Activated CD8-positive, alpha-beta T cell treated with anti-CD3 and anti-CD28 coated beads for 36 hours (primary cell): ENCODE data around the gene CELF4. TPM values are rescaled to one million over a fixed set of nuclear protein-coding genes. Genes with fewer than 3 reads are reported as not detected.

Experiments used
- ATAC-seq: fragments of 200-7000 bp; cut with Tn5 transposase; one replicate; pipeline ENCODE4 v1.10.0; 2021; ENCODE audit warnings: mild to moderate bottlenecking, moderate library complexity
- CTCF ChIA-PET: fragments of 350-600 bp; sonication (Branson Sonifier 250); formaldehyde crosslinking; loops from one replicate; lab custom pipeline; 2021; ENCODE audit warnings: antibody characterized with exemption; lab: Charles Lee
- POLR2A ChIA-PET: fragments of 350-600 bp; sonication (Branson Sonifier 250); formaldehyde crosslinking; loops from one replicate; lab custom pipeline; 2021; ENCODE audit warnings: antibody characterized with exemption; lab: Charles Lee
- DNase-seq: peaks from one replicate; pipeline ENCODE4 v3.0.0-alpha.2; 2020
- H3K27ac Mint-ChIP-seq: one replicate; pipeline ENCODE4 v1.8.0; 2021; ENCODE audit warnings: mild to moderate bottlenecking, mixed read lengths
- H3K27me3 Mint-ChIP-seq: one replicate; pipeline ENCODE4 v1.8.0; 2021; ENCODE audit warnings: mixed read lengths
- H3K36me3 Mint-ChIP-seq: one replicate; pipeline ENCODE4 v1.8.0; 2021; ENCODE audit warnings: low read depth, mixed read lengths
- H3K4me1 Mint-ChIP-seq: one replicate; pipeline ENCODE4 v1.8.0; 2021; ENCODE audit warnings: low read depth, mixed read lengths
- H3K4me3 Mint-ChIP-seq: one replicate; pipeline ENCODE4 v1.8.0; 2021; ENCODE audit warnings: mild to moderate bottlenecking, moderate library complexity, mixed read lengths
- H3K9me3 Mint-ChIP-seq: one replicate; pipeline ENCODE4 v1.8.0; 2021; ENCODE audit warnings: mixed read lengths
- intact Hi-C: fragments of 100-400 bp; cut with micrococcal nuclease; formaldehyde crosslinking; loops from one replicate; pipeline ENCODE4 v1.10.0; 2022
- total RNA-seq, 2 experiments: library from RNA; stranded (reverse); gene quantifications; one replicate each; pipeline ENCODE4 v1.2.3, GENCODE V29; 2021
- TF ChIP-seq, protein P1 (sequence below): fragments of 200-600 bp; IDR thresholded peaks from one replicate; pipeline ENCODE4 v1.8.0; 2022; ENCODE audit warnings: antibody characterized with exemption, mild to moderate bottlenecking

The CELF4 gene
- total RNA-seq, 2 experiments from 2014 or later, result not detected

DNA sequence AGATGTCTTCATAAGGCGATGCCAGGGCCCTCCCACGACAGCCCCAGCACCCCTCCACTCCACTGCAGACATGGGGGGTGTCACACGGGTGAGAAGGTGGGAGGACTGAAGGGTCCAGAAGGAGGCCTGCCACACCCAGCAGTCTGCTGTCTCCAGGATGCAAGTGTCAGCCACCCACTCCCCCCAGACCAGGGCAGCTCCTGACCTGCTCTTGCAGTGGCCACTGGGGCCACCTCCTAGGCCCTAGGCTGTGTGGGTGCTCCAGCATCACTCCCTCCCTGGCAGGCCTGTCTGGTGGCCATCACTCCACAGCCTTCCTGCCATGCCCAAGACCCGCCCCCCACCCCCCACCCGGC is 171.0 kb downstream of the CELF4 start:
- Mint-ChIP-seq H3K4me3 (no peak overlapping the region), H3K9me3 (no peaks in the 10 kb centered on the region), H3K4me1 (no peaks in the 10 kb centered on the region), H3K36me3 (no peaks in the 10 kb centered on the region), H3K27ac (no peak overlapping the region), H3K27me3 (peaks cover 23% of the 10 kb centered on the region)
- TF ChIP-seq, protein P1, sequence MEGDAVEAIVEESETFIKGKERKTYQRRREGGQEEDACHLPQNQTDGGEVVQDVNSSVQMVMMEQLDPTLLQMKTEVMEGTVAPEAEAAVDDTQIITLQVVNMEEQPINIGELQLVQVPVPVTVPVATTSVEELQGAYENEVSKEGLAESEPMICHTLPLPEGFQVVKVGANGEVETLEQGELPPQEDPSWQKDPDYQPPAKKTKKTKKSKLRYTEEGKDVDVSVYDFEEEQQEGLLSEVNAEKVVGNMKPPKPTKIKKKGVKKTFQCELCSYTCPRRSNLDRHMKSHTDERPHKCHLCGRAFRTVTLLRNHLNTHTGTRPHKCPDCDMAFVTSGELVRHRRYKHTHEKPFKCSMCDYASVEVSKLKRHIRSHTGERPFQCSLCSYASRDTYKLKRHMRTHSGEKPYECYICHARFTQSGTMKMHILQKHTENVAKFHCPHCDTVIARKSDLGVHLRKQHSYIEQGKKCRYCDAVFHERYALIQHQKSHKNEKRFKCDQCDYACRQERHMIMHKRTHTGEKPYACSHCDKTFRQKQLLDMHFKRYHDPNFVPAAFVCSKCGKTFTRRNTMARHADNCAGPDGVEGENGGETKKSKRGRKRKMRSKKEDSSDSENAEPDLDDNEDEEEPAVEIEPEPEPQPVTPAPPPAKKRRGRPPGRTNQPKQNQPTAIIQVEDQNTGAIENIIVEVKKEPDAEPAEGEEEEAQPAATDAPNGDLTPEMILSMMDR, result no peak
- intact Hi-C loops, result no loop called here
- ATAC-seq (no peak), DNase-seq (no peak)
- CTCF ChIA-PET, result no interaction called here
- POLR2A ChIA-PET, result no interaction called here

DNA sequence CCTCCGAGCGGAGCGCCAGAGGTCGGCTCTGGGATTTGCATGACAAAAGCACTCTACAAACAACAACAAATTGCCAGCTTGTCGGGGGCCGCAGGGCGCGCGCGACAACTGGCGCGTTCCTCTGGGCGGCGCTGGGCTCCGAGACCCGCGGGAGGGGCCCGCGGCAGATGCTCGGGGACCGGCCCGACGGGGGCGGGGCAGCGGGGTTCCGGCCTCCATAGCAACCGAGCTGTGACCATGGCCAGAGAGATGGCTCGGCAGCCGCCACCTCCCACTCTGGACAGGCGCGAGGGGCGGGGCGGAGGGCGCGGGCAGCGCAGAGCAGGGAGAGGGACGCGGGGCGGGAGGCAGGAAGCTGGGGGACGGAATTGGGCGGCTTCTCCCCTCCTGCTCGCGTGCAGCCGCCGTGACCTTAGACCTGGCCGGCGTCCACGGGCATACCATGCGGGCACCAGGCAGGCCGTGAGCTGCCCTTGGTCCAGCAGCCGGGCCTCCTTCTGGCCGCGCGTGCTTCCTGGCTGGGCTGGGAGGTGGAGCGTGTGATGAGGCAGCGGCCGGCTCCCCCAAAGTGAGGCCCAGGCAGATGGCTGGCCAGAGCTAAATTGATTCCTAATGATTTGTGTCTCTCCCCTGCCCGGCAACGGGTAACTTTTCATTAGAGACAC is 171.5 kb downstream of the CELF4 start:
- H3K4me1 Mint-ChIP-seq, result no peaks in the 10 kb centered on the region
- no peak for ATAC-seq
- ChIA-PET POLR2A (no interaction called here), CTCF (no interaction called here)
- no peak overlapping the region for H3K27ac Mint-ChIP-seq
- H3K4me3 Mint-ChIP-seq, result no peak overlapping the region
- intact Hi-C loops, result no loop called here
- no peaks in the 10 kb centered on the region for H3K9me3 Mint-ChIP-seq
- peak; percentile 7 for DNase-seq
- H3K36me3 Mint-ChIP-seq, result no peaks in the 10 kb centered on the region
- H3K27me3 Mint-ChIP-seq, result peaks cover 23% of the 10 kb centered on the region
- TF ChIP-seq, protein P1, result no peak

DNA sequence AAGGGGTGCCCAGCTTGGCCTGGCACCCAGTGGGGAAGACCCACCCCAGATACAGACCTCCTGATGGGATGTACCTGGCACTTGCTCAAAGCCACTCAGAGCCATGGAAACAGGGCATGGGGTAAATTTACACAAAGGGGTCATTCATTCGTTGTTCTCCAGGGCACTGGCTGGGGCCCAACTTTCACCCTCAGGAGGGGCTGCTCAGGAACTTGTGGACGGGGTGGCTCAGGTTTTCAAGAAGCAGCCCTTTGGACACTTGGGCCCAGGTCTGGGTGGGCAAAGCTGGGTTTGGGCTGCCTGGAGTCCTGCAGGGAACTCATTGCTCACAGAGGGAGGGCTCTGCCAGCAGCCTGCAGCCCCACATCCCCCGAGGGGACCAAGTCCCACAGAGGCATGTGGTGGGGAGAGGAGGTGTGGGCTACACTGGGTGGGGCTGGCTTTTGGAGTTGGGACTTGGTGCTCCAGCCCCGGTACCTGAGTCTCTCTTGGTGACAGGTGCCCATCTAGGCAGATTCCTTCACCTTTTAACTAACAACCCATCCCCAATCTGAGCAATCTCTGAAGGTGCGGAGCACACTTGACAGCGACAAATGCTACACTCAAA is 172.3 kb downstream of the CELF4 start:
- Mint-ChIP-seq H3K27ac (no peak overlapping the region), H3K4me3 (no peak overlapping the region), H3K9me3 (no peaks in the 10 kb centered on the region), H3K36me3 (no peaks in the 10 kb centered on the region), H3K4me1 (no peaks in the 10 kb centered on the region), H3K27me3 (peaks cover 23% of the 10 kb centered on the region)
- ATAC-seq (no peak), DNase-seq (no peak)
- ChIA-PET CTCF (no interaction called here), POLR2A (no interaction called here)
- TF ChIP-seq, protein P1, result no peak
- intact Hi-C loops, result no loop called here

DNA sequence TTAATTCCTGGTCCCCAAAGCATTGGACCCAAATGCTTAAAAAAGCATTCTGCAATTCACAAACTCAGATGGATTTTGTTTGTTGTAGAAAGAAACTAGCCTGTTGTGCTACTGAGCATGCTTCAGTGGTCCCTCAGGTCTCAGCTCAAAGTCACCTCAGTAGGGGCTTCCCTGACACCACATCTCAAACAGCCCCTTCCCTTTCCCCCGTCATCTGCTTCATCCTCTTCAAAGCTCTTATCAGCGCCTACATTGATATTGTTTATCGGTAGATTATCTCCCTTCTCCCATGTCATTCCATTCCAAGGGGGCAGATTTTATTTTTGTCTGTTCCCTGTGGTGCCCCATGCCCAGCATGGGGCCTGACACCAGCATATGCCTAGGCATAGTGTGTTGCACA is 172.9 kb downstream of the CELF4 start:
- intact Hi-C loops, result no loop called here
- ATAC-seq (no peak), DNase-seq (no peak)
- H3K27ac Mint-ChIP-seq, result no peak overlapping the region
- H3K9me3 Mint-ChIP-seq, result no peaks in the 10 kb centered on the region
- H3K36me3 Mint-ChIP-seq, result no peaks in the 10 kb centered on the region
- no peak overlapping the region for H3K4me3 Mint-ChIP-seq
- CTCF ChIA-PET, result no interaction called here
- TF ChIP-seq, protein P1, result no peak
- H3K4me1 Mint-ChIP-seq, result no peaks in the 10 kb centered on the region
- H3K27me3 Mint-ChIP-seq, result peaks cover 23% of the 10 kb centered on the region
- POLR2A ChIA-PET, result no interaction called here

DNA sequence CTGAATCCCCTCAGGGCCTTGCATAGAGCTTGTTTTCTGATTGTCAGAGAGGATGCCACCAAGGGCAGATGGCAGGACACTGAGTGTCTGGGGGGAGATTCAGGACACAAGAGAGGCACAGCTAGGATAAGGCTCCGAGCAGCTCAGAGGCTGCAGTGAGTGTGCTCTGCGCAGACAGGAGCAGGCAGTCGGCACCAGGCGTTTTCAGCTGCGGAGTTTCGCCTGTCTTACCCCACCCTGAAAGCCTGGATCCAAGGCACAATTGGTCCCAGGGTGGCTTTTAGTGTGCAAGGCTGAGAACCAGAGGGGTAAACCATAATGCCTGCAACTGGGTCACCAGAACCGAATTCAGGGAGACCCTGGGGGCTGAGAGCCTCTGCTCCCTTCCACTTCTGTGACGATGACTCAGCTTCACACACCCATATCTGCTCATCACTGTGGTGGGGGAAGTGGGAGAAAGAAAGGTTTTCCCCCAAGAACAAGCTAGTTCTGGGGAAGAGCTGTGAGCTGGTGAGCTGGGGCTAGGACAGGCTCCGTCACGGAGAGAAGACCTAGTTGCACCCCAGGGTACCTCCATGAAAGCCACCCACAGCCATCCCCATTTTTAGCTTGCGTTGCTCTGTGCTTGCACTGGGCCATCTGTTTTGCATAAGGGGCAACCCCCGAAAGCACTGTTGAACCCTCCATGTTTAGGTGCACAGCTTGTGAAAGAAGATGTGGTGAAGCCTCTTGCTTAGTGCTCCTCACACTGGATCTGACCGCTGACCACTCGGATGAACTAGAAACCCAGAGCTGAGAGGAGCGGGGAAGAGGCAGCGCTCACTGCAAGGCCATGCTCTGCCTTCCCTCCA is 173.7 kb downstream of the CELF4 start:
- POLR2A ChIA-PET, result no interaction called here
- Mint-ChIP-seq H3K27ac (no peak overlapping the region), H3K4me1 (no peaks in the 10 kb centered on the region), H3K36me3 (no peaks in the 10 kb centered on the region), H3K4me3 (no peak overlapping the region), H3K27me3 (peaks cover 23% of the 10 kb centered on the region), H3K9me3 (no peaks in the 10 kb centered on the region)
- TF ChIP-seq, protein P1, result no peak
- CTCF ChIA-PET, result no interaction called here
- ATAC-seq (no peak), DNase-seq (no peak)
- intact Hi-C loops, result no loop called here
